MM.1S (cell line): ENCODE measurements around the gene SHISA7.
"Not testable (repeated sequence)": the region's sequence is repeated elsewhere in the genome, so short reads cannot be mapped to it uniquely, and the experiment has no call there.

Experiments
- CTCF ChIP-seq: fragments of 300-600 bp; sonication (generic); IDR thresholded peaks from 2 replicates; pipeline ENCODE4 v1.5.1; 2016; ENCODE audit warnings: antibody characterized with exemption, low read length, mixed read lengths
- EZH2 ChIP-seq: fragments of 300-600 bp; sonication (generic); optimal IDR thresholded peaks from 2 replicates; pipeline ENCODE3; 2017; ENCODE audit warnings: low read depth, mild to moderate bottlenecking, antibody characterized with exemption, low read length, mixed read lengths
- EZH2phosphoT487 ChIP-seq: fragments of 300-600 bp; sonication (generic); IDR thresholded peaks from 2 replicates; pipeline ENCODE4 v1.6.1; 2018; ENCODE audit warnings: antibody characterized with exemption, low read length

DNA sequence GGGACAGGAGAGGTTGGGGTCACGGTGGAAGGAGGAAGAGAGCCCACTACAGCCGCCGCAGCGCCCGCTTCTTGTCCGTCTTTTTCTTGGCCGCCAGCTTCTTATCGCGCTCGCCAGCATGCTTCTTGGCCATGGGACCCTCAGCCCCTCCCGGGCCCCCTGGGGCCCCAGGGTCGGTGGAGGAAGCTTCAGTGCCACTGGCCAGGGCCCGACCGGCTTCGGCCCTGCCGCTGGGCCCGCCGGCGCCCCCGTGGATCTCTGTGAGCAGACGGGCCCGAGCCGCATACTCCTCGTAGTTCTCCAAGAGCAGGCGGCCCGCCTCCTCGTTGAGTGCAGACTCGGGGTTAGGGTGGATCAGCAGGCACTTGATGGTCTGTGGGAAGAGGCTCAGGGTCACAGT lies 41.7 kb downstream of the SHISA7 start:
- not testable (repeated sequence) for TF ChIP-seq CTCF, EZH2, EZH2phosphoT487
